ENCODE results near the gene LINC00305. TPM values are rescaled to one million over a fixed set of nuclear protein-coding genes. Genes with fewer than 3 reads are reported as not detected.

The LINC00305 gene
- total and polyA plus RNA-seq, 2 of the 8 experiments (the other 6 are each of a cell fraction or from before 2014, with no cell fraction given), result not detected

- H4K5ac ChIP-seq (ENCODE audit: insufficient read length, low read depth, low read length), result no peak overlapping the region
- H2BK15ac ChIP-seq (ENCODE audit: low read length), result no peak overlapping the region
- WGBS, 2 experiments (ENCODE audit: extremely low coverage in 1 of 2, insufficient coverage in 1 of 2, insufficient read length in 1 of 2, insufficient replicate concordance in 2 of 2, low coverage in 1 of 2, low lambda C conversion rate in 2 of 2, missing lambda C conversion rate in 1 of 2), result 93% methylated on average over 2 of the region's 2 CpGs; no CpG with 5 or more reads in 1 of the 2 experiments
- no peaks in the 10 kb centered on the region for H4K20me1 ChIP-seq (replicated peaks in 1 of 2; ENCODE audit: control insufficient read depth in 1 of 2, insufficient read depth in 2 of 2, low read length in 2 of 2)
- H2AK5ac ChIP-seq (ENCODE audit: low read depth, low read length), result no peak overlapping the region
- H2BK120ac ChIP-seq (replicated peaks; ENCODE audit: low read depth, low read length), result no peak overlapping the region
- H3K56ac ChIP-seq (replicated peaks; ENCODE audit: insufficient read length, low read depth, low read length), result no peak overlapping the region
- H3K79me1 ChIP-seq (ENCODE audit: low read depth, low read length), result no peaks in the 10 kb centered on the region
- no peak overlapping the region for H3K4me3 ChIP-seq (ENCODE audit: extremely low read depth in 1 of 4, insufficient read depth in 2 of 4, low read depth in 3 of 4, low read length in 4 of 4)
- no peak overlapping the region for H3K14ac ChIP-seq (ENCODE audit: insufficient read length)
- H3K36me3 ChIP-seq (ENCODE audit: control insufficient read depth in 2 of 4, insufficient read depth in 4 of 4, low read length in 3 of 4), result no peaks in the 10 kb centered on the region
- H3K18ac ChIP-seq (ENCODE audit: extremely low read depth, low read length), result no peak overlapping the region; the same call in 1 of the 2 replicates
- no peak overlapping the region for H2AFZ ChIP-seq (ENCODE audit: low read length)
- no peak overlapping the region for H3K4me2 ChIP-seq (ENCODE audit: insufficient read depth in 1 of 2, low read depth in 2 of 2, low read length in 2 of 2)
- no peak overlapping the region for H2BK20ac ChIP-seq (ENCODE audit: low read length)
- FAIRE-seq (no peak), DNase-seq (ENCODE audit: low read depth in 1 of 2, low spot score in 2 of 2) (no peak)
- H3K23ac ChIP-seq (ENCODE audit: insufficient read length), result no peak overlapping the region
- ChIA-PET CTCF (ENCODE audit: partially characterized antibody) (interaction anchor here (1.3 kb wide), 1 partner anchor 278 kb away, joined by 5 read pairs; no protein-coding TSS in a partner anchor), POLR2A (ENCODE audit: partially characterized antibody) (no interaction called here)
- H4K8ac ChIP-seq (ENCODE audit: extremely low read depth, insufficient read depth, low read length), result no peak overlapping the region
- H2BK12ac ChIP-seq (ENCODE audit: low read depth, low read length), result no peak overlapping the region
- TF ChIP-seq USF2 (IDR thresholded peaks at IDR 0.05; ENCODE audit: low read length) (no peak), KDM5A (IDR thresholded peaks at IDR 0.05; ENCODE audit: low read length) (no peak), CTBP2 (IDR thresholded peaks at IDR 0.05; ENCODE audit: borderline replicate concordance, insufficient read depth, insufficient read length, low read length) (no peak), CHD1 (IDR thresholded peaks at IDR 0.05; ENCODE audit: low read depth, low read length) (no peak), JUN (IDR thresholded peaks at IDR 0.05; ENCODE audit: low read depth, low read length) (no peak), POU5F1 (IDR thresholded peaks at IDR 0.05; ENCODE audit: low read depth, low read length) (no peak)
- H3K9ac ChIP-seq (replicated peaks in 1 of 4; ENCODE audit: extremely low read depth in 1 of 4, low read depth in 3 of 4, low read length in 3 of 4), result no peak overlapping the region
- H2BK5ac ChIP-seq (ENCODE audit: low read depth, low read length), result no peak overlapping the region
- peaks cover 2 to 9% (median 7%) of the 10 kb centered on the region in 4 experiments; a peak in 6 of 7 replicates for H3K4me1 ChIP-seq (replicated peaks in 1 of 4; ENCODE audit: control insufficient read depth in 3 of 4, insufficient read depth in 4 of 4, low read length in 3 of 4)
- no peaks in the 10 kb centered on the region for H3K9me3 ChIP-seq (ENCODE audit: insufficient read depth in 2 of 2, low read depth in 1 of 2, low read length in 1 of 2)
- H3K4ac ChIP-seq (replicated peaks; ENCODE audit: insufficient read length, low read depth, low read length), result no peak overlapping the region
- no peaks in the 10 kb centered on the region for H3K27me3 ChIP-seq (replicated peaks in 1 of 4; ENCODE audit: control insufficient read depth in 3 of 4, extremely low read depth in 1 of 4, insufficient read depth in 3 of 4, low read length in 3 of 4)
- H4K91ac ChIP-seq (replicated peaks; ENCODE audit: insufficient read length, low read length), result no peak overlapping the region
- no peak overlapping the region for H3K27ac ChIP-seq (ENCODE audit: low read depth, low read length)
- H3K23me2 ChIP-seq (ENCODE audit: low read depth, low read length), result no peaks in the 10 kb centered on the region
- no peaks in the 10 kb centered on the region for H3K79me2 ChIP-seq (ENCODE audit: control insufficient read depth in 1 of 2, insufficient read depth in 2 of 2, low read length in 2 of 2)
Measured at GRCh38 chr18:64131314-64131713, 17.6 kb downstream of the LINC00305 start.
